ENCODE data around the gene PPEF2.

PPEF2 gene

DNA sequence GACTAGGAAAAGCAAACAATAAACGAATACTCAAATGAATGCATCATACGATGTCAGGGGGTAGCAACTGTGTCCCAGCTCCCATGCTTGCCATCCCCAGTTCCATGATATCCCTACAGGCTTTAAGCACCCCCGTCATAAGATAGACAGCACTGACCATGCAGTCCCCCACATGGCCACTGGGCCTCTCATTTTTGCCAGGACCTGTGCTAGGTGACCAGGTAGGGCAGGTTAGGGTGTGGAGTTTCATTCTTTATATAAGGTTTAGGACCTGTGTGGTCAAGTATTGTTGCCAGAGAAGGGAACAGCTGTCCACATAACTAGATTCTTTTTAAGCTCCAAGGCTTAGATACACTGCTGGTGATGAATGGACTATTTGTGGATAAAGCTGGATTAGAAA lies 9.7 kb downstream of the PPEF2 start:
- TF ChIP-seq, protein P1, sequence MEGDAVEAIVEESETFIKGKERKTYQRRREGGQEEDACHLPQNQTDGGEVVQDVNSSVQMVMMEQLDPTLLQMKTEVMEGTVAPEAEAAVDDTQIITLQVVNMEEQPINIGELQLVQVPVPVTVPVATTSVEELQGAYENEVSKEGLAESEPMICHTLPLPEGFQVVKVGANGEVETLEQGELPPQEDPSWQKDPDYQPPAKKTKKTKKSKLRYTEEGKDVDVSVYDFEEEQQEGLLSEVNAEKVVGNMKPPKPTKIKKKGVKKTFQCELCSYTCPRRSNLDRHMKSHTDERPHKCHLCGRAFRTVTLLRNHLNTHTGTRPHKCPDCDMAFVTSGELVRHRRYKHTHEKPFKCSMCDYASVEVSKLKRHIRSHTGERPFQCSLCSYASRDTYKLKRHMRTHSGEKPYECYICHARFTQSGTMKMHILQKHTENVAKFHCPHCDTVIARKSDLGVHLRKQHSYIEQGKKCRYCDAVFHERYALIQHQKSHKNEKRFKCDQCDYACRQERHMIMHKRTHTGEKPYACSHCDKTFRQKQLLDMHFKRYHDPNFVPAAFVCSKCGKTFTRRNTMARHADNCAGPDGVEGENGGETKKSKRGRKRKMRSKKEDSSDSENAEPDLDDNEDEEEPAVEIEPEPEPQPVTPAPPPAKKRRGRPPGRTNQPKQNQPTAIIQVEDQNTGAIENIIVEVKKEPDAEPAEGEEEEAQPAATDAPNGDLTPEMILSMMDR (IDR thresholded peaks at IDR 0.05; ENCODE audit: low read depth, low read length), result peak; percentile 19; the same call in 1 of the 2 replicates
- no peak overlapping the region for H3K4me3 ChIP-seq (ENCODE audit: low read depth, low read length)

DNA sequence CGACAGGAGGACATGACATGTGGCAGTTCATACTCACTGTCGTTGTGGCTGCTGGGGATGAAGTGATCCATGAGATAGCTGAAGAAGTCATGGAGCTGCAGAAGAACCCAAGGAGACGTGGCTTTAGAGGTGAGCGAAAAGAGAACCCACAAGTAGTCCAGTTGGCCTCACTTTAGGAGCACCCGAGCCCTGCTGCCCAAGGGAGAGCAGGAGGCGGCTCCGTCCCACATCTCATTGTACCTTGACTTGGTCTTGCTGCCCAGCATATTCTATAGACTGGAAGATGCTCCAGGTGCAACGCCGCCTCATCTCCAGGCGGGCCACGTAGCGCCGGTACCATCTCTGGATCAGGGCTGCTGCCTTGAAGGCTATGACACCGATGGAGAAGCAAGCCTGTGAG lies 10.6 kb downstream of the PPEF2 start:
- H3K4me3 ChIP-seq (ENCODE audit: low read depth, low read length), result no peak overlapping the region
- TF ChIP-seq, protein P1 (IDR thresholded peaks at IDR 0.05; ENCODE audit: low read depth, low read length), result no peak

DNA sequence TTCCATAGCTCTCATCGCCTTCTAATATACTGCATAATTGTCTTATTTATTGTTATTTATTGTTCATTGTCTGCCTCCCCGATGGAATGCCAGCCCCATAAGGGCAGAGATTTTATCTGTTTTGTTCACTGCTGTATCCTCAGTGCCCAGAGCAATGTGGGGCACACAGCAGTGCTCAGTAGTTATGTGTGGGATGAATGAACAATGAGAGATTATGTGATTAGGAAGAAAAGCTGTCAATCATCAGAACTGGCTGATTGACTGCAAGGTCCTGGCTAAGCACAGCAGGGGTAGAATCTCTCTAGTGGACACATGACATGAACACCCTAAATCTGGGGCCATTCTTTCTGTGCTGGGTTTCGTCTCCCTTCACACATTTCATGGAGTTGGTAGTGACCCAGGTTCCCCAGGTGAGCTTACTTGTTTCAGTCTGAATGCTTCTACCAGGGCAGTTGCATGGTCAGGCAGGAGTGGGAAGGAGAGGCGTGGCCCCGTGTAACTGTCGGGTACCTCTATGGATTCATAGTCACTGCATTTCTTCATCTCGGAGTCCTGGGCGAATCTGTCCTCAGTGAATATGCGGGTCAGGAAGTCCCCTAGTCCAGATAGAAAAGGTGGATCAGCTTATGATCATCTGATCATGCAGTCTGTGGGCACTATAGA lies 12.6 kb downstream of the PPEF2 start:
- H3K4me3 ChIP-seq (ENCODE audit: low read depth, low read length), result no peak overlapping the region
- TF ChIP-seq, protein P1 (IDR thresholded peaks at IDR 0.05; ENCODE audit: low read depth, low read length), result no peak

DNA sequence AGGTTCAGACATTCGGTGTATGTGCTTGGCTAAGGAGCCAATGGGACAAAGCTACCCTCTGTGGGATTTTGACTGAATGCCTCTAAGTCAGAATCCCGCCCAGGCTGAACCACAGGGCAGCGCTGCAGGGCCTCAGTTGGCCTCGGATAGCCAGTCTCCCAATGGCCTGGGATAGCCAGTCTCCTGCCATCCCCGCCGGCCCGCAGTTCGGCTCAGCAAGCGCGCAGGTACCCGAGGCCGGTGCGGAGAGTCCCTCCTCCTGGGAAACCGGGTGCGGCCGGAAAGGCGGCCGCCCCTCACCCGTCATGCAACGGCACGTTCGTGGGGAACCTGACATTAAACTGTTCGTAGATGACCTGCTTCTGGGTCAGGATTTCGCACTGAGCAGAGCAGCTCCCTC lies 16.1 kb downstream of the PPEF2 start:
- H3K4me3 ChIP-seq (ENCODE audit: low read depth, low read length), result no peak overlapping the region
- TF ChIP-seq, protein P1 (IDR thresholded peaks at IDR 0.05; ENCODE audit: low read depth, low read length), result no peak

DNA sequence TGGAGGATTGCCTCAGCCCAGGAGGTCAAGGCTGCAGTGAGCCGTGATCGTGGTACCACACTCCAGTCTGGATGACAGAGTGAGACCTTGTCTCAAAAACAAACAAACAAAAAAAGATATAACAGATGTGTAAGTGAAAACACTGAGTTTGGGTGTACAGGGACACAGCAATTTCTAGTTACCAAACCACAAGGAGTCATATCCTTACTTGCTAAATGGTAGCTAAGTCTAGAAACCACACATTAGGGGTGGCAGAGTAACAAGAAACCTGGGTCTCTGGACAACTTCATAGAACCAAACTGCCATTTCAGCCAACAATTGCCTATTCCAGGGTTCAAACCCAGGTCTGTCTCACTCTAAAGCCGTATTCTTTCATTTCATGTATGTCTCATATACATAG lies 20.8 kb downstream of the PPEF2 start:
- TF ChIP-seq, protein P1 (IDR thresholded peaks at IDR 0.05; ENCODE audit: low read depth, low read length), result no peak
- H3K4me3 ChIP-seq (ENCODE audit: low read depth, low read length), result no peak overlapping the region

DNA sequence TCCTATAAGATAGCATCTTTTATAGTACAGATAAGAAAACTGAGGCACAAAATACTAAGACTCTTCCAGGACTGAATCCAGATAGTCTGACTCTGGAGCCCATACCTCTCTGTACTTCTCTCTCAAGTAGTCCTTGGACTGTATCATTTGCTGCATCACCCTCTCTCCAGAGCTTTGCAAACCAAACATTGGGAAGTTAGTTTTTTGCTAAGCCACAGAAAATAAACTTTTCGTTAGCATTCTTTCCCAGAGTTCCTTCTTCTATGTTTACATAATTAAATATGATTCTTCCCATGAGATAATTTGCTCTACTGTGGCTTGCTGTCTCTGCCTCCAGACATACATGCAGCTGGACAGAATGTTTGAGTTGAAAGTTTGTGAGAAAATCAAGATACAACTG lies 22.0 kb downstream of the PPEF2 start:
- TF ChIP-seq, protein P1 (IDR thresholded peaks at IDR 0.05; ENCODE audit: low read depth, low read length), result no peak
- H3K4me3 ChIP-seq (ENCODE audit: low read depth, low read length), result no peak overlapping the region

DNA sequence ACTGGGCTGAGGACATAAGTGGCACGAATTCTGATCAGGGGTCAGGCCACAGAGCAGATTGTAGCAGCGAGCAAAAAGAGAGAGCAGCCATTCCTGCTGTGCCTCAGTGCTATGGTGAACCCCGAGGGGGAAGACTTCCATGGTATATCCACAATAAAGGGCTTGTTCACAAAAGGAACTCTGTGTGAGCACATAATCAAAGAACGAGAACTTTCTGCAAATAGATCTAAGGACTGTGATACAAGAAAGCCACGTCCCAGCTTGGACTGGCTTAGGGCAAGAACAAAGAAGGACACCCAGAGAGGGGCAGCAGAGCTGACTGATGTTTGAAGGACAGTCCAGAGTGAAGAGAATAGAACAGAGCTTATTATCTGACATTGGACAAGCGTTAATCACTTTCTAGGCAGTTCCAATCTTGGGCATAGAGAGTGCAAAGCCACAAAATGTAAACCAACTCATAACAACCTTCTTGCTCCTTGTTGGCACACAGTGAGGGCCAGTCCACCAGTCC lies 24.0 kb downstream of the PPEF2 start:
- H3K4me3 ChIP-seq (ENCODE audit: low read depth, low read length), result no peak overlapping the region
- TF ChIP-seq, protein P1 (IDR thresholded peaks at IDR 0.05; ENCODE audit: low read depth, low read length), result no peak
